ENCODE measurements around the gene ARSG.

DNA sequence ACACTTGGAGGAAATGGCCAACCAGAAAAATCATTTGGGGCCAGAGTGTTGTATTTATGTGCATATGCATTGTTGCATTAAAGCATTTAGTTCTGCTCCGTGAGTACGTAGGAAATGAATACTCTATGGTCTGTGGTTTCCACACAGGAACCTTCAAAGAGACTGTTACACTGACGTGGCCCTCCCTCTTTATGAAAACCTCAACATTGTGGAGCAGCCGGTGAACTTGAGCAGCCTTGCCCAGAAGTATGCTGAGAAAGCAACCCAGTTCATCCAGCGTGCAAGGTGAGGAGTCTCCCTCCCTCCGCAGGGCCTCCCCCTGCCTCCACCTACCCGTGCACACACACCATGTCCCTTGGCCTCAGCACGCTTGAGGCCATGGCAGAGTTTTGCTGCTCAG is 65.2 kb downstream of the ARSG start:
- TF ChIP-seq, protein P1, sequence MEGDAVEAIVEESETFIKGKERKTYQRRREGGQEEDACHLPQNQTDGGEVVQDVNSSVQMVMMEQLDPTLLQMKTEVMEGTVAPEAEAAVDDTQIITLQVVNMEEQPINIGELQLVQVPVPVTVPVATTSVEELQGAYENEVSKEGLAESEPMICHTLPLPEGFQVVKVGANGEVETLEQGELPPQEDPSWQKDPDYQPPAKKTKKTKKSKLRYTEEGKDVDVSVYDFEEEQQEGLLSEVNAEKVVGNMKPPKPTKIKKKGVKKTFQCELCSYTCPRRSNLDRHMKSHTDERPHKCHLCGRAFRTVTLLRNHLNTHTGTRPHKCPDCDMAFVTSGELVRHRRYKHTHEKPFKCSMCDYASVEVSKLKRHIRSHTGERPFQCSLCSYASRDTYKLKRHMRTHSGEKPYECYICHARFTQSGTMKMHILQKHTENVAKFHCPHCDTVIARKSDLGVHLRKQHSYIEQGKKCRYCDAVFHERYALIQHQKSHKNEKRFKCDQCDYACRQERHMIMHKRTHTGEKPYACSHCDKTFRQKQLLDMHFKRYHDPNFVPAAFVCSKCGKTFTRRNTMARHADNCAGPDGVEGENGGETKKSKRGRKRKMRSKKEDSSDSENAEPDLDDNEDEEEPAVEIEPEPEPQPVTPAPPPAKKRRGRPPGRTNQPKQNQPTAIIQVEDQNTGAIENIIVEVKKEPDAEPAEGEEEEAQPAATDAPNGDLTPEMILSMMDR (IDR thresholded peaks at IDR 0.05; ENCODE audit: poor library complexity, severe bottlenecking), result no peak
- TF ChIP-seq POLR2AphosphoS5 (IDR thresholded peaks at IDR 0.05) (no peak), MXI1 (conservative IDR thresholded peaks at IDR 0.05; ENCODE audit: poor library complexity, severe bottlenecking) (no peak)
